HepG2 (cell line): ENCODE data around the gene TSN. TPM values are rescaled to one million over a fixed set of nuclear protein-coding genes. Genes with fewer than 3 reads are reported as not detected.
A peak's percentile ranks its signal among the peaks of the same experiment; 100 is the strongest.

Experiments used
- ARID2 ChIP-seq: sonication (generic); formaldehyde crosslinking; IDR thresholded peaks from 2 replicates; pipeline ENCODE4 v1.8.1; 2022; ENCODE audit warnings: mild to moderate bottlenecking, missing genetic modification reagents, borderline replicate concordance
- CHD2 ChIP-seq: IDR thresholded peaks from 2 replicates; pipeline ENCODE4 v1.6.1; 2011; ENCODE audit warnings: low read depth, low read length, improper control_type of control experiment
- DZIP1 ChIP-seq: sonication (generic); formaldehyde crosslinking; IDR thresholded peaks from 2 replicates; pipeline ENCODE4 v1.5.0; 2020; ENCODE audit warnings: mild to moderate bottlenecking, missing genetic modification reagents
- IKZF4 ChIP-seq: sonication (generic); formaldehyde crosslinking; IDR thresholded peaks from 2 replicates; pipeline ENCODE4 v1.5.1; 2020; ENCODE audit warnings: borderline replicate concordance, mild to moderate bottlenecking, low read depth, missing genetic modification reagents; ENCODE audit errors: not compliant biosample characterization
- LRRFIP1 ChIP-seq: sonication (generic); formaldehyde crosslinking; conservative IDR thresholded peaks from 2 replicates; pipeline ENCODE4 v1.4.0; 2020; ENCODE audit warnings: missing genetic modification reagents
- RARG ChIP-seq: sonication (generic); formaldehyde crosslinking; IDR thresholded peaks from 2 replicates; pipeline ENCODE4 v1.4.0; 2020; ENCODE audit warnings: low read depth, mild to moderate bottlenecking, missing genetic modification reagents
- SCMH1 ChIP-seq: sonication (generic); formaldehyde crosslinking; IDR thresholded peaks from 2 replicates; pipeline ENCODE4 v1.9.0; 2021; ENCODE audit warnings: missing genetic modification reagents, mild to moderate bottlenecking, borderline replicate concordance
- XRCC5 ChIP-seq: fragments of 200-400 bp; formaldehyde crosslinking; optimal IDR thresholded peaks from 2 replicates; pipeline ENCODE3; 2017; ENCODE audit warnings: mild to moderate bottlenecking, low read length
- ZBTB20 ChIP-seq: sonication (generic); formaldehyde crosslinking; IDR thresholded peaks from 2 replicates; pipeline ENCODE4 v1.8.1; 2023; ENCODE audit warnings: missing genetic modification reagents, low read depth, mild to moderate bottlenecking, borderline replicate concordance
- ZNF547 ChIP-seq: sonication (generic); formaldehyde crosslinking; IDR thresholded peaks from 2 replicates; pipeline ENCODE4 v1.5.1; 2020; ENCODE audit warnings: mild to moderate bottlenecking, missing genetic modification reagents
- ZNF747 ChIP-seq: sonication (generic); formaldehyde crosslinking; IDR thresholded peaks from 2 replicates; pipeline ENCODE4 v1.8.1; 2023; ENCODE audit warnings: missing genetic modification reagents, mild to moderate bottlenecking, borderline replicate concordance
- ZNF782 ChIP-seq: sonication (generic); formaldehyde crosslinking; IDR thresholded peaks from 2 replicates; pipeline ENCODE4 v1.4.0; 2020; ENCODE audit warnings: missing genetic modification reagents, mild to moderate bottlenecking, borderline replicate concordance
- ZNF788 ChIP-seq: sonication (generic); formaldehyde crosslinking; IDR thresholded peaks from 2 replicates; pipeline ENCODE4 v1.5.0; 2020; ENCODE audit warnings: mild to moderate bottlenecking, missing genetic modification reagents, borderline replicate concordance
- polyA plus RNA-seq, 8 experiments: library from polyadenylated mRNA; depleted of rRNA in 3 of 8; stranded (reverse) in 7 of 8; unstranded in 1 of 8; fragments of >200 nt; fragmentation: Illumina TruSeq in 4 of 8; extraction: Trizol in 4 of 8; gene quantifications; 2 replicates each; pipeline versions ENCODE4 v1.2.1 to v1.2.3, GENCODE V29; 2011 to 2016; ENCODE audit warnings: low read depth in 4 of 8, missing spikeins in 1 of 8, mixed read lengths in 1 of 8; ENCODE audit not compliant: insufficient read depth in 1 of 8
- total RNA-seq, 5 experiments: library from RNA; depleted of rRNA; stranded (reverse); fragments of >200 nt; fragmentation: Illumina TruSeq; extraction: Trizol; gene quantifications; 2 replicates each; pipeline ENCODE4 v1.2.3, GENCODE V29; 2016; ENCODE audit warnings: low read depth in 1 of 5
- TF ChIP-seq, protein P1 (sequence below): sonication (generic); formaldehyde crosslinking; IDR thresholded peaks from 2 replicates; pipeline ENCODE4 v1.5.0; 2020; ENCODE audit warnings: mild to moderate bottlenecking, missing genetic modification reagents, borderline replicate concordance
- TF ChIP-seq, protein P2 (sequence below): sonication (generic); formaldehyde crosslinking; IDR thresholded peaks from 2 replicates; pipeline ENCODE4 v1.8.0; 2022; ENCODE audit warnings: low read depth, missing genetic modification reagents

TSN gene
- total and polyA plus RNA-seq, 2 of the 13 experiments (the other 11 are each of a cell fraction or from before 2014, with no cell fraction given): 56.4 to 115 TPM

DNA sequence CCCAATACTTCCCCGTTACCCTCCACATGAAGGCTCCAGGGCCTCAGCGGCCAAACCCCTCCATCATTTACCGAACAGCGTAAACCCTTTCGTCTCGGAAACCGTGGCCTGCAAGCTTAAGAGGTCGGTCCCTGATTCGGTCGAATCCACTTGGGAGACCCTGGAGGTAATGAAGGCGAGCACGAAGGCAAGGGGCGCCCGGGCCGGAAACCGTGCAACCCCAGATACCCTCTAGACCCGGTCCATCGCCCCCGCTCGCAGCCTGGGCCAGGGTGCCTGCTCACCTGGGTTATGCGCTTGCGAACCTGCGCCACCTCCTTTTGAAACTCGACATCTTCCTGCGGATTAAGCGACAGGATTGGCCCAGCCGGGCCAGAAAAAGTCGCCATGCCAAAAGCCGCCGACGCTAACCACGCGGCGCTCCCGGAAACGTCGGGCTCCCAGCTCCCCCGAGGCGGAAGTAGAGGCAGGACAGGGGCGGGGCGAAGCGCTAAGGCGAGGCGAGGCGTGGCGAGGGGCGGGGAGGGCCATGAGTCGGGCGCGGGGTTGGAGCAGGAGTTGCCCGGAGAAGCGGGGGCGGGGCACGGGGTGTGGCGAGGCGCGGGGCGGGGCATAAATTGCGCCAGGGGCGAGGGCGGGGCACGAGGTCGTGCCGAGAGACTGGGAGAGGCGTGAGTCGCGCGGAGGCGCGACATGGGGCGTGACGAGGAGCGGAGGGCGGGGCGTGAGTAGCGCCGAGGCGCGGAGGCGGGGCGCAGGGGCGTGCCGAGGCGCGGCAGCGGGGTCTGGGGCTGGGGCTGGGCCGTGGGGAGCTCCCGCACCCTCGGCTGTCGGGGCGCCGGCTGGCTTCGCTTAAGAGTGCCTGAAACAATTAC is 18.8 kb upstream of the TSN start, which contains the start of gene NIFK (continued):
- TF ChIP-seq, protein P1, sequence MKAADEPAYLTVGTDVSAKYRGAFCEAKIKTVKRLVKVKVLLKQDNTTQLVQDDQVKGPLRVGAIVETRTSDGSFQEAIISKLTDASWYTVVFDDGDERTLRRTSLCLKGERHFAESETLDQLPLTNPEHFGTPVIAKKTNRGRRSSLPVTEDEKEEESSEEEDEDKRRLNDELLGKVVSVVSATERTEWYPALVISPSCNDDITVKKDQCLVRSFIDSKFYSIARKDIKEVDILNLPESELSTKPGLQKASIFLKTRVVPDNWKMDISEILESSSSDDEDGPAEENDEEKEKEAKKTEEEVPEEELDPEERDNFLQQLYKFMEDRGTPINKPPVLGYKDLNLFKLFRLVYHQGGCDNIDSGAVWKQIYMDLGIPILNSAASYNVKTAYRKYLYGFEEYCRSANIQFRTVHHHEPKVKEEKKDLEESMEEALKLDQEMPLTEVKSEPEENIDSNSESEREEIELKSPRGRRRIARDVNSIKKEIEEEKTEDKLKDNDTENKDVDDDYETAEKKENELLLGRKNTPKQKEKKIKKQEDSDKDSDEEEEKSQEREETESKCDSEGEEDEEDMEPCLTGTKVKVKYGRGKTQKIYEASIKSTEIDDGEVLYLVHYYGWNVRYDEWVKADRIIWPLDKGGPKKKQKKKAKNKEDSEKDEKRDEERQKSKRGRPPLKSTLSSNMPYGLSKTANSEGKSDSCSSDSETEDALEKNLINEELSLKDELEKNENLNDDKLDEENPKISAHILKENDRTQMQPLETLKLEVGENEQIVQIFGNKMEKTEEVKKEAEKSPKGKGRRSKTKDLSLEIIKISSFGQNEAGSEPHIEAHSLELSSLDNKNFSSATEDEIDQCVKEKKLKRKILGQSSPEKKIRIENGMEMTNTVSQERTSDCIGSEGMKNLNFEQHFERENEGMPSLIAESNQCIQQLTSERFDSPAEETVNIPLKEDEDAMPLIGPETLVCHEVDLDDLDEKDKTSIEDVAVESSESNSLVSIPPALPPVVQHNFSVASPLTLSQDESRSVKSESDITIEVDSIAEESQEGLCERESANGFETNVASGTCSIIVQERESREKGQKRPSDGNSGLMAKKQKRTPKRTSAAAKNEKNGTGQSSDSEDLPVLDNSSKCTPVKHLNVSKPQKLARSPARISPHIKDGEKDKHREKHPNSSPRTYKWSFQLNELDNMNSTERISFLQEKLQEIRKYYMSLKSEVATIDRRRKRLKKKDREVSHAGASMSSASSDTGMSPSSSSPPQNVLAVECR (CRISPR knock-in tag): peak; percentile 99
- no peak; the same call in 1 of the 2 replicates for TF ChIP-seq ZNF747 (CRISPR knock-in tag)
- TF ChIP-seq DZIP1 (CRISPR knock-in tag): no peak
- TF ChIP-seq IKZF4 (CRISPR knock-in tag): no peak
- no peak for TF ChIP-seq SCMH1 (CRISPR knock-in tag)
- TF ChIP-seq RARG (CRISPR knock-in tag): 0 out of 2 replicates have a peak, but pooled peaks have one; percentile 31
- TF ChIP-seq ZNF547: peak; percentile 70; the same call in 1 of the 2 replicates
- TF ChIP-seq, protein P2, sequence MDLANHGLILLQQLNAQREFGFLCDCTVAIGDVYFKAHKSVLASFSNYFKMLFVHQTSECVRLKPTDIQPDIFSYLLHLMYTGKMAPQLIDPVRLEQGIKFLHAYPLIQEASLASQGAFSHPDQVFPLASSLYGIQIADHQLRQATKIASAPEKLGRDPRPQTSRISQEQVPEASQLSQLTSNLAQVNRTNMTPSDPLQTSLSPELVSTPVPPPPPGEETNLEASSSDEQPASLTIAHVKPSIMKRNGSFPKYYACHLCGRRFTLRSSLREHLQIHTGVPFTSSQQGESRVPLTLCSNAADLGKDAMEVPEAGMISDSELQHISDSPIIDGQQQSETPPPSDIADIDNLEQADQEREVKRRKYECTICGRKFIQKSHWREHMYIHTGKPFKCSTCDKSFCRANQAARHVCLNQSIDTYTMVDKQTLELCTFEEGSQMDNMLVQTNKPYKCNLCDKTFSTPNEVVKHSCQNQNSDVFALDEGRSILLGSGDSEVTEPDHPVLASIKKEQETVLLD: peak; percentile 42; the same call in 1 of the 2 replicates
- 0 out of 2 replicates have a peak, but pooled peaks have one; percentile 30 for TF ChIP-seq LRRFIP1
- TF ChIP-seq CHD2: peak; percentile 43; the same call in 1 of the 2 replicates
- TF ChIP-seq ARID2 (CRISPR knock-in tag): no peak
- peak; percentile 50 for TF ChIP-seq XRCC5
- peak; percentile 74; the same call in 1 of the 2 replicates for TF ChIP-seq ZNF782 (CRISPR knock-in tag)
- TF ChIP-seq ZNF788: peak; percentile 74; the same call in 1 of the 2 replicates
- TF ChIP-seq ZBTB20 (CRISPR knock-in tag): no peak; the same call in none of the 2 replicates
